ENCODE data around the gene VCAM1. TPM values are rescaled to one million over a fixed set of nuclear protein-coding genes. Genes with fewer than 3 reads are reported as not detected.

VCAM1 gene
- total and polyA plus RNA-seq, 2 donors (not counting 3 experiments of a cell fraction or from before 2014, with no cell fraction given): 1.8 to 2.3 TPM

DNA sequence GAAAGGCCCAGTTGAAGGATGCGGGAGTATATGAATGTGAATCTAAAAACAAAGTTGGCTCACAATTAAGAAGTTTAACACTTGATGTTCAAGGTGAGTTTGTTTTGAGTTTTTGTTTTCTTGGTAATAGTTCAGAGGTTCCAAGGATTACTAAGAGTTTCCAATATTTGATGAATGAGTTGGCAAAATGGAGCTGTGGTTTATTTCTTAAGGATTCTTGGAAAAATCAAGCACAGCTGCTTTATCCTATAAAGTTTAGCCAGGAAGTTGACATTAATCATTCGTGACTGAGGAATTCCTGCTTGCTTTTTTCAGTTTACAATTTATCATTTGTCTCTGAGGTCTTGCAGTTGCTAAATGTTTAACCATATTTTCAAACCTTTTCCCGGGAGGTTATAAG lies 15.1 kb downstream of the VCAM1 start:
- Histone ChIP-seq H4K20me1 (replicated peaks; ENCODE audit: control insufficient read depth, extremely low read depth, insufficient read depth, low read length) (no peaks in the 10 kb centered on the region), H3K4me3 (replicated peaks in 1 of 3; ENCODE audit: insufficient read depth in 1 of 3, low read depth in 1 of 3, low read length in 3 of 3) (no peak overlapping the region), H3K9me1 (replicated peaks; ENCODE audit: control insufficient read depth, extremely low read depth, insufficient read depth, low read length) (no peaks in the 10 kb centered on the region), H2AFZ (ENCODE audit: low read depth, low read length) (peak overlapping the region; percentile 7), H3K36me3 (ENCODE audit: control insufficient read depth in 2 of 2, extremely low read depth in 1 of 2, insufficient read depth in 2 of 2, low read length in 2 of 2) (no peaks in the 10 kb centered on the region), H3K4me2 (ENCODE audit: insufficient read depth, low read length) (peak overlapping the region; percentile 10), H3K27ac (ENCODE audit: insufficient read depth, low read depth, low read length) (peak overlapping the region; percentile 45), H3K79me2 (ENCODE audit: control insufficient read depth, insufficient read depth, low read length) (no peaks in the 10 kb centered on the region), H3K9ac (replicated peaks; ENCODE audit: extremely low read depth, insufficient read depth, low read length) (peak overlapping the region; percentile 9), H3K4me1 (ENCODE audit: control insufficient read depth, extremely low read depth, insufficient read depth, low read length) (peaks cover 9% of the 10 kb centered on the region), H3K27me3 (ENCODE audit: control insufficient read depth in 2 of 2, insufficient read depth in 2 of 2, low read length in 2 of 2) (no peaks in the 10 kb centered on the region), H3K9me3 (replicated peaks; ENCODE audit: control insufficient read depth, insufficient read depth, low read length) (no peaks in the 10 kb centered on the region)
- FAIRE-seq (peak; percentile 73), DNase-seq (ENCODE audit: low read depth, low spot score) (peak; percentile 89)
- dilution Hi-C loops (cut with MboI; ENCODE audit: extremely low pct_ligation_motif_present, low sequenced_read_pairs) (no loop called here), intact Hi-C loops (cut with micrococcal nuclease) (loop anchor here (5.0 kb wide), 1 partner anchor 38 kb away; no protein-coding TSS in a partner anchor)
- TF ChIP-seq FOS (IDR thresholded peaks at IDR 0.05; ENCODE audit: borderline replicate concordance, insufficient read depth, low read length) (peak; percentile 36), MYC (IDR thresholded peaks at IDR 0.05; ENCODE audit: low read depth, low read length) (no peak), GATA2 (IDR thresholded peaks at IDR 0.05; ENCODE audit: insufficient read depth, insufficient read length, low read depth, low read length) (no peak), JUN (IDR thresholded peaks at IDR 0.05; ENCODE audit: borderline replicate concordance, insufficient read depth, insufficient read length, low read depth) (peak; percentile 27)
- TF ChIP-seq, protein P1, sequence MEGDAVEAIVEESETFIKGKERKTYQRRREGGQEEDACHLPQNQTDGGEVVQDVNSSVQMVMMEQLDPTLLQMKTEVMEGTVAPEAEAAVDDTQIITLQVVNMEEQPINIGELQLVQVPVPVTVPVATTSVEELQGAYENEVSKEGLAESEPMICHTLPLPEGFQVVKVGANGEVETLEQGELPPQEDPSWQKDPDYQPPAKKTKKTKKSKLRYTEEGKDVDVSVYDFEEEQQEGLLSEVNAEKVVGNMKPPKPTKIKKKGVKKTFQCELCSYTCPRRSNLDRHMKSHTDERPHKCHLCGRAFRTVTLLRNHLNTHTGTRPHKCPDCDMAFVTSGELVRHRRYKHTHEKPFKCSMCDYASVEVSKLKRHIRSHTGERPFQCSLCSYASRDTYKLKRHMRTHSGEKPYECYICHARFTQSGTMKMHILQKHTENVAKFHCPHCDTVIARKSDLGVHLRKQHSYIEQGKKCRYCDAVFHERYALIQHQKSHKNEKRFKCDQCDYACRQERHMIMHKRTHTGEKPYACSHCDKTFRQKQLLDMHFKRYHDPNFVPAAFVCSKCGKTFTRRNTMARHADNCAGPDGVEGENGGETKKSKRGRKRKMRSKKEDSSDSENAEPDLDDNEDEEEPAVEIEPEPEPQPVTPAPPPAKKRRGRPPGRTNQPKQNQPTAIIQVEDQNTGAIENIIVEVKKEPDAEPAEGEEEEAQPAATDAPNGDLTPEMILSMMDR (IDR thresholded peaks at IDR 0.05; ENCODE audit: extremely low read depth in 1 of 2, insufficient read depth in 1 of 2, low read depth in 1 of 2, low read length in 2 of 2): no peak
- ChIA-PET CTCF (interaction anchor here (1.0 to 1.2 kb wide), 2 partner anchors 13 to 113 kb away, joined by 3 read pairs; no protein-coding TSS in a partner anchor), POLR2A (no interaction called here)
- no TSS peak for BruUV-seq (replicated peaks)

DNA sequence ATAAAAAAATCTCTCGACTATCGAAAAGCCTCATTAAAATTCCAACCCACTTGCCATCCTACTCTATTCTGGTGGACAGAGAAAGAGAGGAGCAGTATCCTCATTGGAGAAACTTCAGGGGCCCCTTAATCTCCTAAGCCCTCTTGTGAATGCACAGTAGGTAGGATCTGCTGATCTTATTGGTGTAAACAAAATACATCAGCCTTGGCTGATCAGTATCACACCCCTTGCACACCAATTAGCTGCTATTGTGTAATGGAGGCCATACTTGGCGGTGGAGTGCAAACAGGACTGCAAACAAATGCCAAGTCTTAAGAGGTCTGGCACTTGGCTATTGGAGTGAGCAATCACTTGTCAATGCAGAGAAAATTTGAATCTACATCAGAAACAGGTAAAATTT lies 15.7 kb downstream of the VCAM1 start:
- FAIRE-seq (no peak), DNase-seq (ENCODE audit: low read depth, low spot score) (no peak)
- no peaks in the 10 kb centered on the region for H3K27me3 ChIP-seq (ENCODE audit: control insufficient read depth in 2 of 2, insufficient read depth in 2 of 2, low read length in 2 of 2)
- no peaks in the 10 kb centered on the region for H3K79me2 ChIP-seq (ENCODE audit: control insufficient read depth, insufficient read depth, low read length)
- dilution Hi-C loops (cut with MboI; ENCODE audit: extremely low pct_ligation_motif_present, low sequenced_read_pairs) (no loop called here), intact Hi-C loops (cut with micrococcal nuclease) (loop anchor here (5.0 kb wide), 1 partner anchor 37 kb away; no protein-coding TSS in a partner anchor)
- no peaks in the 10 kb centered on the region for H3K9me3 ChIP-seq (replicated peaks; ENCODE audit: control insufficient read depth, insufficient read depth, low read length)
- H3K4me3 ChIP-seq (replicated peaks in 1 of 3; ENCODE audit: insufficient read depth in 1 of 3, low read depth in 1 of 3, low read length in 3 of 3): no peak overlapping the region
- no peak overlapping the region for H3K27ac ChIP-seq (ENCODE audit: insufficient read depth, low read depth, low read length)
- H3K4me1 ChIP-seq (ENCODE audit: control insufficient read depth, extremely low read depth, insufficient read depth, low read length): peaks cover 9% of the 10 kb centered on the region
- TF ChIP-seq MYC (IDR thresholded peaks at IDR 0.05; ENCODE audit: low read depth, low read length) (no peak), EZH2 (IDR thresholded peaks at IDR 0.05; ENCODE audit: borderline replicate concordance, low read depth, low read length, severe bottlenecking) (no peak), GATA2 (IDR thresholded peaks at IDR 0.05; ENCODE audit: insufficient read depth, insufficient read length, low read depth, low read length) (no peak), JUN (IDR thresholded peaks at IDR 0.05; ENCODE audit: borderline replicate concordance, insufficient read depth, insufficient read length, low read depth) (no peak), POLR2AphosphoS5 (IDR thresholded peaks at IDR 0.05; ENCODE audit: insufficient read depth, low read depth, low read length) (no peak), FOS (IDR thresholded peaks at IDR 0.05; ENCODE audit: borderline replicate concordance, insufficient read depth, low read length) (no peak), POLR2A (IDR thresholded peaks at IDR 0.05; ENCODE audit: low read depth, low read length) (no peak)
- TF ChIP-seq, protein P1 (IDR thresholded peaks at IDR 0.05; ENCODE audit: extremely low read depth in 1 of 2, insufficient read depth in 1 of 2, low read depth in 1 of 2, low read length in 2 of 2): no peak
- TF ChIP-seq, protein P2, sequence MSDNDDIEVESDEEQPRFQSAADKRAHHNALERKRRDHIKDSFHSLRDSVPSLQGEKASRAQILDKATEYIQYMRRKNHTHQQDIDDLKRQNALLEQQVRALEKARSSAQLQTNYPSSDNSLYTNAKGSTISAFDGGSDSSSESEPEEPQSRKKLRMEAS (IDR thresholded peaks at IDR 0.05; ENCODE audit: insufficient read depth, insufficient read length): no peak
- no peak overlapping the region for H3K9ac ChIP-seq (replicated peaks; ENCODE audit: extremely low read depth, insufficient read depth, low read length)
- peak overlapping the region; percentile 10 for H3K4me2 ChIP-seq (ENCODE audit: insufficient read depth, low read length)
- no peaks in the 10 kb centered on the region for H3K9me1 ChIP-seq (replicated peaks; ENCODE audit: control insufficient read depth, extremely low read depth, insufficient read depth, low read length)
- ChIA-PET POLR2A (no interaction called here), CTCF (interaction anchor here (1.0 kb wide), 1 partner anchor 13 kb away, joined by 3 read pairs; no protein-coding TSS in a partner anchor)
- H2AFZ ChIP-seq (ENCODE audit: low read depth, low read length): peak overlapping the region; percentile 35
- no peaks in the 10 kb centered on the region for H3K36me3 ChIP-seq (ENCODE audit: control insufficient read depth in 2 of 2, extremely low read depth in 1 of 2, insufficient read depth in 2 of 2, low read length in 2 of 2)
- BruUV-seq (replicated peaks): no TSS peak
- no peaks in the 10 kb centered on the region for H4K20me1 ChIP-seq (replicated peaks; ENCODE audit: control insufficient read depth, extremely low read depth, insufficient read depth, low read length)
